ENCODE results near the gene EEIG1. TPM values are rescaled to one million over a fixed set of nuclear protein-coding genes. Genes with fewer than 3 reads are reported as not detected.
A peak's percentile ranks its signal among the peaks of the same experiment; 100 is the strongest.

EEIG1 gene
- polyA plus RNA-seq, 1 donor: 55.2 TPM

- Histone ChIP-seq H3K9me3 (ENCODE audit: control insufficient read depth, low read depth, low read length) (no peaks in the 10 kb centered on the region), H3K4me1 (ENCODE audit: control insufficient read depth, insufficient read depth, low read length) (peaks cover 44% of the 10 kb centered on the region), H3K27me3 (ENCODE audit: control insufficient read depth, insufficient read depth, low read length) (no peaks in the 10 kb centered on the region), H3K36me3 (ENCODE audit: control insufficient read depth, insufficient read depth, low read length) (peaks cover 3% of the 10 kb centered on the region), H3K4me3 (ENCODE audit: low read length) (no peak overlapping the region), H3K27ac (ENCODE audit: low read length) (peak overlapping the region; percentile 78)
- DNase-seq: no peak
- WGBS (ENCODE audit: insufficient coverage, low lambda C conversion rate): no CpG with 5 or more reads among the region's 2 CpGs
These were observed 20.9 kb downstream of the EEIG1 start for GRCh38 chr9:127959841-127960409.

DNA sequence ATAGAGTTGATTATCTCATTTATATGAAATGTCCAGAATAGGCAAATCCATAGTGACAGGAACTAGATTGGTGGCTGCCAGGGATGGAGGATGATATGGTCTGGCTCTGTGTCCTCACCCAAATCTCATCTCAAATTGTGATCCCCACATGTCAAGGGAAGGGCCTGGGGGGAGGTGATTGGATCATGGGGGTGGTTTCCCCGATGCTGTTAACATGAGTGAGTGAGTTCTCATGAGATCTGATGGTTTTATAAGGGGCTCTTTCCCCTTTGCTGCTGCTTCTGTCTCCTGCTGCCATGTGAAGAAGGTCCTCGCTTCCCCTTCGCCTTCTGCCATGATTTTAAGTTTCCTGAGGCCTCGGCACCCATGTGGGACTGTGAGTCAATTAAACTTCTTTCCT lies 21.4 kb downstream of the EEIG1 start:
- H3K9me3 ChIP-seq (ENCODE audit: control insufficient read depth, low read depth, low read length): no peaks in the 10 kb centered on the region
- no peak overlapping the region for H3K27ac ChIP-seq (ENCODE audit: low read length)
- no peak for DNase-seq
- no peak overlapping the region for H3K4me3 ChIP-seq (ENCODE audit: low read length)
- peaks cover 48% of the 10 kb centered on the region for H3K4me1 ChIP-seq (ENCODE audit: control insufficient read depth, insufficient read depth, low read length)
- no CpG with 5 or more reads among the region's 4 CpGs for WGBS (ENCODE audit: insufficient coverage, low lambda C conversion rate)
- H3K27me3 ChIP-seq (ENCODE audit: control insufficient read depth, insufficient read depth, low read length): no peaks in the 10 kb centered on the region
- H3K36me3 ChIP-seq (ENCODE audit: control insufficient read depth, insufficient read depth, low read length): peaks cover 3% of the 10 kb centered on the region

GRCh38 chr9:127958728-127959127 lies 22.1 kb downstream of the EEIG1 start:
- Histone ChIP-seq H3K36me3 (ENCODE audit: control insufficient read depth, insufficient read depth, low read length) (peaks cover 3% of the 10 kb centered on the region), H3K4me3 (ENCODE audit: low read length) (no peak overlapping the region), H3K9me3 (ENCODE audit: control insufficient read depth, low read depth, low read length) (no peaks in the 10 kb centered on the region), H3K4me1 (ENCODE audit: control insufficient read depth, insufficient read depth, low read length) (peaks cover 50% of the 10 kb centered on the region), H3K27me3 (ENCODE audit: control insufficient read depth, insufficient read depth, low read length) (no peaks in the 10 kb centered on the region), H3K27ac (ENCODE audit: low read length) (no peak overlapping the region)
- WGBS (ENCODE audit: insufficient coverage, low lambda C conversion rate): no CpG with 5 or more reads among the region's 1 CpG
- no peak for DNase-seq

DNA sequence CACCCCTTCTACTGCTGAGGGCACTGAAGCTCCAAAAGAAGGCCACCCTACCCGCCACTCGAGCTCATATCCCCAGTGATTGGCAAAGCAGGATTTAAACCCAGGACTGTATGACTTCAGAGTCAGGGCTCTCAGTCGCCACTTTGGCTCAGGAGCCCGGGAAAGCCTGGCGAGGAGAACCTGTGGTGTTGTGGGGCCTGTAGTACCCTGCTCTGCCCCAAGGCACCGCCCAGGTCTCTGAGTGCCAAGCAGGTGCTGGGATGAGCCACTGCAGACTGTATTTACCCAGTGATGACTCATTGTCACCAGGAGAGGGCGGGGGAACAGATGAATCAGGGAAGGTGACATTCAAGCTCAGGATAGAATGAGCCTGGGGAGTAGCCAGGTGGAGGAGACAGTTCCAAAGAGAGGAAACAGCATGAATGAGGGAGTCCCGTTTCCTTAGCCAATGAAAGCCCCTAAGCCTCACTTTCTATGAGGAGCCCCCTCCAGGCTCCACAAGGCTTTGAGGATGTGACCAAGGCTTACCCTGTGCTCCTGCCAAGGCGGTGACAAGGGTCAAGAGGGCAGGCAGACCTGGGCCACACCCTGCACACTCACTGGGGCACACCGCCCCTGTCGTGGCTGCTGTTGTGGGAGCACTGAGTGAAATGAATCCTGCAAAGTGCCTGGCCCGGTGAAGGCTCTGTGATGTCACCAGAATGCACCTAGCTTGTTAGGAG lies 25.3 kb downstream of the EEIG1 start:
- no peak overlapping the region for H3K4me3 ChIP-seq (ENCODE audit: low read length)
- H3K27me3 ChIP-seq (ENCODE audit: control insufficient read depth, insufficient read depth, low read length): no peaks in the 10 kb centered on the region
- H3K4me1 ChIP-seq (ENCODE audit: control insufficient read depth, insufficient read depth, low read length): peaks cover 62% of the 10 kb centered on the region
- DNase-seq: peak; percentile 96 to 98
- no peaks in the 10 kb centered on the region for H3K36me3 ChIP-seq (ENCODE audit: control insufficient read depth, insufficient read depth, low read length)
- WGBS (ENCODE audit: insufficient coverage, low lambda C conversion rate): no CpG with 5 or more reads among the region's 12 CpGs
- H3K27ac ChIP-seq (ENCODE audit: low read length): peak overlapping the region; percentile 80
- no peaks in the 10 kb centered on the region for H3K9me3 ChIP-seq (ENCODE audit: control insufficient read depth, low read depth, low read length)

DNA sequence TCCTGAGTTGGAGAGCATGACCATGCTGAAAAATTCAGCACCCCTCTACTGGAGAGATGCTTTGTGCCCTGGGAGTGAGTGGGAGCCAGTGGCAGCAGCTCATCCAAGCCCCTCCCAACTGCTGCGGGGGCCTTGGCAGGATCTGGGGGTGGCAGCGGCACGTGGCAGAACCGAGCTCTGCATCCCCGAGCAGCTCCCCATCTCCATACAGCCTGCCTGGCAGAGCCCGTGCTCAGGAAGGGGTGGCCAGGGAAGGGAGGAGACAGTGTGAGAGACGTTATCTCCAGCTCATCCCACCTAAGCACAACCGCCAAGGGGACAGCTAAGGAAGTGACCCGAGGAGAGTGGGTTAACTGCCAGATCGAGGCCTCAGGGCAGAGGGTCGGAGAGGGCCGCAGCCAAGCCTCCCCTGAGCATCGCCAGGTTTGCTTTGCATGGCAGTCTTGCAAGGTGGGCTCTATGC lies 25.9 kb downstream of the EEIG1 start:
- Histone ChIP-seq H3K4me1 (ENCODE audit: control insufficient read depth, insufficient read depth, low read length) (peaks cover 56% of the 10 kb centered on the region), H3K9me3 (ENCODE audit: control insufficient read depth, low read depth, low read length) (no peaks in the 10 kb centered on the region), H3K27me3 (ENCODE audit: control insufficient read depth, insufficient read depth, low read length) (no peaks in the 10 kb centered on the region), H3K27ac (ENCODE audit: low read length) (peak overlapping the region; percentile 80), H3K4me3 (ENCODE audit: low read length) (no peak overlapping the region), H3K36me3 (ENCODE audit: control insufficient read depth, insufficient read depth, low read length) (peaks cover 4% of the 10 kb centered on the region)
- no peak for DNase-seq
- no CpG with 5 or more reads among the region's 13 CpGs for WGBS (ENCODE audit: insufficient coverage, low lambda C conversion rate)

GRCh38 chr9:127953768-127954505 lies 26.9 kb downstream of the EEIG1 start:
- Histone ChIP-seq H3K36me3 (ENCODE audit: control insufficient read depth, insufficient read depth, low read length) (peaks cover 8% of the 10 kb centered on the region), H3K27ac (ENCODE audit: low read length) (peak overlapping the region; percentile 72), H3K4me3 (ENCODE audit: low read length) (no peak overlapping the region), H3K27me3 (ENCODE audit: control insufficient read depth, insufficient read depth, low read length) (no peaks in the 10 kb centered on the region), H3K4me1 (ENCODE audit: control insufficient read depth, insufficient read depth, low read length) (peaks cover 55% of the 10 kb centered on the region), H3K9me3 (ENCODE audit: control insufficient read depth, low read depth, low read length) (no peaks in the 10 kb centered on the region)
- no CpG with 5 or more reads among the region's 17 CpGs for WGBS (ENCODE audit: insufficient coverage, low lambda C conversion rate)
- DNase-seq: no peak

DNA sequence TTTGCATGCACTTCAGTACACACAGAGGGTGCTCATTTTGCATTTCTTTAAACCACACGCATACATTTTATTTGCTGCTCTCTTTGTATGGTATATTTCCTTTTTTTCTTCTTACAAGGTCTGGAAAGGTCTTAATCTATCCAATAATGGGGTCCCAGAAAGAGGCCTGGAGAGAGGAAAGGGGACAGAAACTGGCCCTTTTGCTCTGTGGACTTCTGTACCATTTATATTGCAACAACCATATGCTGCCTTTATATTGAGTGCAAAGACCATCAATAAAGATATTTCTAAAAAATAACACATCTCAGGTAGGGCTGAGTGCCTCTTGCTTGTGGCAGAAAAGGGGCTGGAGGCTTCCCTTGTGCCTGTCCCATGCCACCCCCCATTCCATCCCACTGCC lies 27.6 kb downstream of the EEIG1 start:
- peaks cover 55% of the 10 kb centered on the region for H3K4me1 ChIP-seq (ENCODE audit: control insufficient read depth, insufficient read depth, low read length)

GRCh38 chr9:127950513-127951289 lies 30.1 kb downstream of the EEIG1 start:
- Histone ChIP-seq H3K9me3 (ENCODE audit: control insufficient read depth, low read depth, low read length) (no peaks in the 10 kb centered on the region), H3K4me1 (ENCODE audit: control insufficient read depth, insufficient read depth, low read length) (peaks cover 56% of the 10 kb centered on the region), H3K4me3 (ENCODE audit: low read length) (no peak overlapping the region), H3K36me3 (ENCODE audit: control insufficient read depth, insufficient read depth, low read length) (peaks cover 26% of the 10 kb centered on the region), H3K27ac (ENCODE audit: low read length) (no peak overlapping the region), H3K27me3 (ENCODE audit: control insufficient read depth, insufficient read depth, low read length) (no peaks in the 10 kb centered on the region)
- WGBS (ENCODE audit: insufficient coverage, low lambda C conversion rate): no CpG with 5 or more reads among the region's 21 CpGs
- DNase-seq: peak in 1 of 2 donors; percentile 43

More for the DNA sequence above, 27.6 kb downstream of the EEIG1 start:
- WGBS (ENCODE audit: insufficient coverage, low lambda C conversion rate): no CpG with 5 or more reads among the region's 1 CpG
- Histone ChIP-seq H3K36me3 (ENCODE audit: control insufficient read depth, insufficient read depth, low read length) (peaks cover 15% of the 10 kb centered on the region), H3K9me3 (ENCODE audit: control insufficient read depth, low read depth, low read length) (no peaks in the 10 kb centered on the region), H3K4me3 (ENCODE audit: low read length) (no peak overlapping the region), H3K27me3 (ENCODE audit: control insufficient read depth, insufficient read depth, low read length) (no peaks in the 10 kb centered on the region), H3K27ac (ENCODE audit: low read length) (peak overlapping the region; percentile 72)
- peak in 1 of 2 donors; percentile 62 for DNase-seq

DNA sequence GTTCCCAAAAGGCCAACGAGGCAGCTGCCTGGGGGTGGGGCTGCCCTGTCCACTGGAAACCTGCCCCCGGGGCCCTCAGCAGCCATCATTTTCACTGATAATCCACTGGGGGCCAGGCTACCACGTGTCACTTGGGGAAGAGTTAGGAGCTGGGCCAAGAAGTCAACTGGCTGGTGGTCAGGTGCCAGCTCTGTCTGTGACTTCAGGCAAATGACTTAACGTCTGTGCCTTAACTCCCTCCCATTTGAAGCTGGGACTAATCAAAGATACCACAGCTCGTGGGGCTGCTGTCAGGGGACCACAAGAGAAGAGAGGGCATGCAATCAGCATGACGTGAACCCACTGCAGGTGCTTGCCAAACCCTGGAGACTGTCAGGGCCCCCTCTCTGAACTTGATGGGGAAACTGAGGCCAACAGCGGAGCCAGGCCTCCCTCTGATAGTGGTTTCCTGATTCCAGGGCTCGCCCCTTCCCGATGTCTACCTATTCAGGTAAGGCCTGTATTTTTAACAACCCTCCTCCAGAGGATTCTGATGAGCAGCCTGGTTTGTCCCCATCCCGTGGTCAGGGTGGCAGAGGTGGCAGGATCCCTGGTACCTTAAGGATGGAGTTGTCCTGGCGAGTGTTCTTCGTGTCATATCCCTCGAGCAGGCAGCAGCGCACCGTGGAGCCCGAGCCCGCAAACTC lies 30.8 kb downstream of the EEIG1 start:
- Histone ChIP-seq H3K27me3 (ENCODE audit: control insufficient read depth, insufficient read depth, low read length) (no peaks in the 10 kb centered on the region), H3K27ac (ENCODE audit: low read length) (no peak overlapping the region), H3K9me3 (ENCODE audit: control insufficient read depth, low read depth, low read length) (peaks cover 2% of the 10 kb centered on the region), H3K4me1 (ENCODE audit: control insufficient read depth, insufficient read depth, low read length) (peaks cover 50% of the 10 kb centered on the region), H3K4me3 (ENCODE audit: low read length) (no peak overlapping the region), H3K36me3 (ENCODE audit: control insufficient read depth, insufficient read depth, low read length) (peaks cover 33% of the 10 kb centered on the region)
- DNase-seq: no peak
- WGBS (ENCODE audit: insufficient coverage, low lambda C conversion rate): no CpG with 5 or more reads among the region's 17 CpGs
